Stimulated activated CD4-positive, alpha-beta T cell treated with anti-CD3 and anti-CD28 coated beads, Interleukin-12 subunit alpha, Interleukin-12 subunit beta, amount 100 ng/mL, for 24 hours (primary cell): ENCODE results near the gene MAP4.
"Not testable (repeated sequence)": the region's sequence is repeated elsewhere in the genome, so short reads cannot be mapped to it uniquely, and the experiment has no call there.

Experiments
- DNase-seq, 2 experiments: peaks; one replicate each; pipeline ENCODE4 v3.0.0-alpha.2; 2020; ENCODE audit warnings: low read depth in 2 of 2

The MAP4 gene

GRCh38 chr3:48016301-48016973, at the start of gene MAP4:
MAP4 (minus strand) TSS chr3:48016416; CDS start chr3:47998860, 17,556 bp downstream.
- no peak for DNase-seq

GRCh38 chr3:48065035-48065434, 48.8 kb upstream of the MAP4 start:
- no peak for DNase-seq

GRCh38 chr3:48064292-48064829, 48.1 kb upstream of the MAP4 start:
- DNase-seq: no peak

- not testable (repeated sequence) for DNase-seq
These were observed 45.4 kb upstream of the MAP4 start for GRCh38 chr3:48061586-48061985.

- no peak for DNase-seq
These were observed 41.9 kb upstream of the MAP4 start for GRCh38 chr3:48058091-48058490.

GRCh38 chr3:48057521-48057920, 41.3 kb upstream of the MAP4 start:
- DNase-seq: no peak

- no peak for DNase-seq
These were observed 31.7 kb upstream of the MAP4 start for GRCh38 chr3:48047841-48048464.

GRCh38 chr3:48042071-48042760, 26.0 kb upstream of the MAP4 start:
- DNase-seq: no peak

GRCh38 chr3:48039487-48040190, 23.4 kb upstream of the MAP4 start:
- no peak for DNase-seq

GRCh38 chr3:48038971-48039481, 22.8 kb upstream of the MAP4 start:
- DNase-seq: no peak

- no peak for DNase-seq
These were observed 17.8 kb upstream of the MAP4 start for GRCh38 chr3:48034000-48034516.

GRCh38 chr3:48030188-48030587, 14.0 kb upstream of the MAP4 start:
- DNase-seq: no peak

GRCh38 chr3:48026951-48027908, 11.0 kb upstream of the MAP4 start:
- DNase-seq: no peak

- no peak for DNase-seq
These were observed 9.9 kb upstream of the MAP4 start for GRCh38 chr3:48026098-48026497.

GRCh38 chr3:48024401-48024800, 8.2 kb upstream of the MAP4 start:
- DNase-seq: no peak

GRCh38 chr3:48023377-48023776, 7.2 kb upstream of the MAP4 start:
- no peak for DNase-seq

- DNase-seq: no peak
These were observed 6.0 kb upstream of the MAP4 start for GRCh38 chr3:48022178-48022577.

- DNase-seq: no peak
These were observed 2.6 kb upstream of the MAP4 start for GRCh38 chr3:48018841-48019240.

- no peak for DNase-seq
These were observed 610 bp downstream of the MAP4 start for GRCh38 chr3:48015431-48016180.

GRCh38 chr3:48014358-48014757, 1.9 kb downstream of the MAP4 start:
- DNase-seq: no peak
